Cardiac fibroblast (primary cell): ENCODE data around the gene RHOT2.

Source experiments
- DNase-seq, 2 donors: peaks; one replicate each; pipeline versions ENCODE4 v3.0.0 to v3.0.0-alpha.2; 2010; ENCODE audit warnings: low read depth in 2 of 2
- H3K4me3 ChIP-seq, 2 donors: replicated peaks in 1 of 2; 1 replicate in 1 of 2; 2 replicates in 1 of 2; pipeline ENCODE4 v1.5.1; 2011; ENCODE audit warnings: low read depth in 2 of 2, low read length in 2 of 2, mild to moderate bottlenecking in 2 of 2, moderate library complexity in 1 of 2
- TF ChIP-seq, protein P1 (sequence below): IDR thresholded peaks from one replicate; pipeline ENCODE4 v1.5.1; 2011; ENCODE audit warnings: low read depth, mild to moderate bottlenecking, low read length, inconsistent platforms

Gene RHOT2

DNA sequence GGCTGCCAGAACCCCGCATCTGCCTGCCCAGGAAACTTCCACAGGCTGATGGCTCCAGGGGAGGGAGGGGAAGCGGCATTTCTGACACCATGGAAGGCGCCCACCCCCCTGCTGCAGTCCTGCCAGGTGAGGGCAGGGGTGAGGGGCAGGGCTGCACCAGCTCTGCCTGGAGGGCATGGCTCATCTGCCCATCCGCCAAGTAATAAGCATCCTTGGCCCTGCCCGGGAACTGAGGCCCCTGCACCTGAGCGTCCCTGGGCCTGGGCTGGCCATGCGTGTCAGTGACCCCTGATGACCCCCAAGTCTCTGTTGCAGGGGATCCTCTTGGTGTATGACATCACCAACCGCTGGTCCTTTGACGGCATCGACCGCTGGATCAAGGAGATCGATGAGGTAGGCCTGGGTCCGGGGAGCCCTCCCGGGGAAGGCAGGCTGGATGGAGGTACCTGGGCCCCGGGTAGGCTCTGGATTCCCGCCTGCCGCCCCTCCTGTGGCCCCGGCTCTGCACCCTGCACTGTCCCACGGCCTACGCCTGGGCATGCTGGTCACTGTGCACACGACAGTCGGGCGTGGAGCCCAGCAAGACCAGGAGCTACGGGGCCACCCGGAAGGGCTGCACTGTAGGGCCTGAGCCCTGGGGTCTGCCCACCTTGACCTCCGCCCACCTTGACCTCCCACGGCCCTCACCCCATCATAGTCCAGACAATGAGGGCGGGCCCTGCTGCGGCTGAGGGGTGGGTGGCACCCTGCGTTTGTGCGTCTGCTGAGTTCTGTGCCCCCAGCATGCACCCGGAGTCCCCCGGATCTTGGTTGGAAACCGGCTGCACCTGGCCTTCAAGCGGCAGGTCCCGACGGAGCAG lies 42.6 kb upstream of the RHOT2 start:
- no peak for DNase-seq
- no peak overlapping the region for H3K4me3 ChIP-seq
- TF ChIP-seq, protein P1, sequence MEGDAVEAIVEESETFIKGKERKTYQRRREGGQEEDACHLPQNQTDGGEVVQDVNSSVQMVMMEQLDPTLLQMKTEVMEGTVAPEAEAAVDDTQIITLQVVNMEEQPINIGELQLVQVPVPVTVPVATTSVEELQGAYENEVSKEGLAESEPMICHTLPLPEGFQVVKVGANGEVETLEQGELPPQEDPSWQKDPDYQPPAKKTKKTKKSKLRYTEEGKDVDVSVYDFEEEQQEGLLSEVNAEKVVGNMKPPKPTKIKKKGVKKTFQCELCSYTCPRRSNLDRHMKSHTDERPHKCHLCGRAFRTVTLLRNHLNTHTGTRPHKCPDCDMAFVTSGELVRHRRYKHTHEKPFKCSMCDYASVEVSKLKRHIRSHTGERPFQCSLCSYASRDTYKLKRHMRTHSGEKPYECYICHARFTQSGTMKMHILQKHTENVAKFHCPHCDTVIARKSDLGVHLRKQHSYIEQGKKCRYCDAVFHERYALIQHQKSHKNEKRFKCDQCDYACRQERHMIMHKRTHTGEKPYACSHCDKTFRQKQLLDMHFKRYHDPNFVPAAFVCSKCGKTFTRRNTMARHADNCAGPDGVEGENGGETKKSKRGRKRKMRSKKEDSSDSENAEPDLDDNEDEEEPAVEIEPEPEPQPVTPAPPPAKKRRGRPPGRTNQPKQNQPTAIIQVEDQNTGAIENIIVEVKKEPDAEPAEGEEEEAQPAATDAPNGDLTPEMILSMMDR: no peak

- no peak for DNase-seq
These were observed 41.8 kb upstream of the RHOT2 start for GRCh38 chr16:625977-626765.

GRCh38 chr16:626787-627453 lies 41.0 kb upstream of the RHOT2 start:
- no peak overlapping the region for H3K4me3 ChIP-seq
- DNase-seq: peak; percentile 95 to 97
- TF ChIP-seq, protein P1: no peak

More at GRCh38 chr16:625977-626765, 41.8 kb upstream of the RHOT2 start:
- TF ChIP-seq, protein P1: no peak
- H3K4me3 ChIP-seq: no peak overlapping the region

DNA sequence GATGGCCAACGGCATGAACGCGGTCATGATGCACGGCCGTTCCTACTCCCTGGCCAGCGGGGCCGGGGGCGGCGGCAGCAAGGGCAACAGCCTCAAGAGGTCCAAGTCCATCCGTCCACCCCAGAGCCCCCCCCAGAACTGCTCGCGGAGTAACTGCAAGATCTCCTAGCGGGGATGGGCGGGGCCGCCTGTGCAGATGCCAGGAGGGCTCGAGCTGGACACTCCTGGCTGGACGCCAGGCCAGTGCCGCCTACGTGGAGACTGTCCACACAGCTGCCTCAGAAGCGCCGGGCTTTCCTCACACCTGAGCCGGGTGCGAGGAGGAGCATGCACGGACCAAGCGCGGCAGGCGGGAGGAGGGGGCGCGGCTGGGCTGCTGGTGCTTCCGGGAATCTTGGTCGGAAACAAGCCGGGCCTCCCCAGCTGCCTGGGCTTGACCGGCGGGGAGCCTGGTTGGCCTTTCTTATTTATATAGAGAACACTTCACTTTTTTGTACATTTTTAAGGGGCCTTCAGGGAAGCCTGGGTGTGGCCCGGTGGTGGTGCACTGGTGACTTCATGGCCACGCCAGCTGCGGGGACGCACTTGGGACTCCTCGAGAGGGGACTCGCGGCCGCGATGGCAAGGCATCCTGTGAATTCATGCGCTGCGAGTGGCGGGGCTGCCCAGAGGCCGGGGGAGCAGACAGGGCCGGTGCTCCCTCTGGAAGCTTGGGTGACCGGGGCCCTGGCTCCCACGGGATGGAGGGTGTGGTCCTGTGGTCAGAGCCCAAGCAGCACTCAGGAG lies 40.3 kb upstream of the RHOT2 start:
- TF ChIP-seq, protein P1: no peak
- peak in 1 of 2 donors; percentile 42 for DNase-seq
- no peak overlapping the region for H3K4me3 ChIP-seq

DNA sequence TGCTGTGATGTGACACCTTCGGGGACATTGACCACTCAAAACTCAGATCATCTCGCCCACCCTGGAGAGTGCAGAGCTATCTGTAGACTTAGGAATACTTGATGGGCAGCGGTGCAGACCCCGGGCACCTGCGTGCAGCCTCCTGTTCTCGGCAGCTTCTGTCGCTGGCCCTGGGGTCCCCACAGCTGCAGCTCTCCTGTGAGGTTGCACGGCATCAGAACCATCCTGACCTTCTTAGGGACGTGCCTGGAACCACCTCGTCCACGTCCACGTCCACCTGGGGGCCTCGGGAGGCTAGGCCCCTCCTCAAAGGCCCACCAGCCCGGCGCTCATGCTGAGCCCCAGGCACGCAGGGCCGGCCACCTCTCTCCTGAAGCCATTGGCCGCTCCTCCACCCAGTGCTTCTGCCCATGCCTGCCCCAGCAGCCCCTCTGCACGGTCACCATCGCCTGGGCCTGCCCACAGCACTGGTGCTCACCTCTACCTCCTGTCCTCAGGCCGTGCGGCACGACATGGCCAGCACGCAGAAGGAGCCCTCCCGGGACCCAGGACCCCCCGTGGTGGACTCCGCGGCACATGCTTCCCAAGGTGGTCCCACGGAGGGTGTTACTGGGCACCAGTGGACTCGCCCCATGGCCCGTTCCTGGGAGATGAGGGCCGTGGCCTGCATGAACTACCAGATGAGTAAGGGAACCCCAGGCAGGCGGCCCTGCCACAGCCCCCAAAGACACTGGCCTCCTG lies 39.4 kb upstream of the RHOT2 start:
- DNase-seq: no peak
- H3K4me3 ChIP-seq: no peak overlapping the region
- TF ChIP-seq, protein P1: no peak
